Measurements from ENCODE around the gene HIVEP3.

HIVEP3 gene

DNA sequence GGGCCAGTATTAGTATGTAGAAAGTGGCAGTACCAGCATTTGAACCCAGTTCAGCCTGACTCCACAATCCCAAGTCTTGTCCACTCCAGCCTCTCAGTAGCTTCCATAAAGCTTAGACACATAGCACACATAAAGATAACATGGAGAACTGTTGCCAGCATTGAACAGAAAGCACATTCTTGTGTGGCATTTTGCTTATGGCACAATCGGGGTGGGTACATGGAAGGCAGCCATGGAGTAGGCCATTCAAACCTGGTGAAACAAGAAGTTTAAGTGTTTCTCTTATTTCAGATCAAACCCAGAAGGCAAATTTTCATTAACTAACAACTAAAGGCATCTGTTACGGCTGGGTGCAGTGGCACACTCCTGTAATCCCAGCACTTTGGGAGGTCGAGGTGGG, 102.7 kb downstream of the HIVEP3 start:
- in situ Hi-C loops (cut with HindIII; ENCODE audit: low sequenced_read_pairs), result no loop called here

DNA sequence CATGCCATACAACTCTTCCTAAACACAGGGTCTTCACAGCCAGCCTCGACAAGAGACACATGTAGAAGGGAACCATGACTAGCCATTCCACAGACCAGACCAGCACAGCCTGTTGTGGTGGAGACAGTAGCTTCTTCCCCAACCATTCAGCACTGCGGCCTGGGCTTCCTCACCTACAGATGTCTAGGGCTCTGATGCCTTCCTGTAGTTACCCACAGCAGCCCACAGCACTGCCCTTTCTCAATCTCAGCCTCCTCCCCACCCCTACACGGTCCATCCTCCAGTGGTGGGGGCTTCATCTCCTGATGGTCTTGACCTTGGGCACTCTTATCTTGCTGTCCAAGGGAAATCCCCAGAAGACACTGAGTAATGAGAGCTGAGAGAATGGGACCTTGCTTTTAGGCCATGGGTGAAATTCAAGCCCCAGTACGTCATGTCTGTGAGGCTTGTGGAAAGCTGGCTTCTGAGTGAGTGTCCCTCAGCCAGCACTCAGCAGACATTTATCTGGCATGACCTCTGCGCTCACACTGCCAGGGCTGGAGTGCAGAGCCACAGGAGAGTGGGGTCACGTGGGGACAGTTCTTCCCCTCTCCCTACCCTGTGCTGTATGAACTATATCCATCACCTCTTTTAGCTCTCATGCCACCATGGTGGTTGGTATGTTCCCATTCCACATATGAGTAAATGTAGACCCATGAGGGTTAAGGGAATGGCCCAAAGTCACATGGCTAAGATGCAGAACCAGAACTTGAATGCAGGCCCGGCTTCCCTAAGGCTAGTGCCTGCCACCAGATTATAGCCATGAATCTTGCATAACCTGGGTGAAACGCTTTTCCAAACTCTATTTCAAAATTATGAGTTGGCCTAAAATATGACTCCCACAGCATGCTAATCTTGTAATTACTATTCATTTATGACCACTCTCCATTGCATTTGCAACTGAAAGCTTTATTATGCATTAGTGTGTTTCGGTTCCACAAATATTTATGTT, 104.7 kb downstream of the HIVEP3 start:
- in situ Hi-C loops (cut with HindIII; ENCODE audit: low sequenced_read_pairs), result no loop called here

DNA sequence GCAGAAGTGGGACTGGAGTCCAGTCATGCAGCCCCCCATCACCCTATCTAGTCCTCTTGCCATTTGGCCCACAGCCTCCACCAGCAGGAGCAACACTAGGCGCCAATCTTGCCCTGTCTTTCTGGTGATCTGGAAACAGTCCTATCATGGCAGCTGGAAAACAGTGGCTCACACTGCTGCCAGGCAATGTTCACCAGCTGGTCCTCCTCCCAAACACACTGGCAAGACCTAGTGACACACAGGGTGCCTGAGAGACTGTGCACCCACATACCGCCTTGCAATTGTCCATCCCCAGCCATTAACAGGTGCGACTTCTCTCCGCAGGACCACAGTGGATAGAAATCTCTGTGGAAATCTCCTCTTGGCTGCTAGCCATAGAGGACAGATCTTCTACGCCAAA, 105.5 kb downstream of the HIVEP3 start:
- in situ Hi-C loops (cut with HindIII; ENCODE audit: low sequenced_read_pairs), result no loop called here

DNA sequence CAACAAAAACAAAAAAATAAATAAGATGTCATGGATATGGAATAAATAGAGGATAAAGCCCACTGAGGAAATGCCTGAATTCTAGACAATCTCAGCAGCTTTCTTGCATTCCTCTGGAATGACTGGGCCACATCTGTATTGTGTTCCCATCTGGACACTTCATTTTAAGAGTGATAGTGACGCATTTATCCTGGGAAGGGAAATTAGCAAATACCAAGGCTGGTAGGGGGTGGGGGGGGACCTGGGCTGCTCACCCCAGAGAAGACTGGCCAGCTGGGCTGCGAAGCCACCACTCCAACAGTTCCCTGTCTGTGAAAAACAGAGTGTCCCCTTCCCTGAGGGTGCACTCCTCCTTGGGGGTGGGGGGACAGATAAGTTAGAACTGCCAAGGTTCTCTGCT, 106.3 kb downstream of the HIVEP3 start:
- in situ Hi-C loops (cut with HindIII; ENCODE audit: low sequenced_read_pairs), result no loop called here

DNA sequence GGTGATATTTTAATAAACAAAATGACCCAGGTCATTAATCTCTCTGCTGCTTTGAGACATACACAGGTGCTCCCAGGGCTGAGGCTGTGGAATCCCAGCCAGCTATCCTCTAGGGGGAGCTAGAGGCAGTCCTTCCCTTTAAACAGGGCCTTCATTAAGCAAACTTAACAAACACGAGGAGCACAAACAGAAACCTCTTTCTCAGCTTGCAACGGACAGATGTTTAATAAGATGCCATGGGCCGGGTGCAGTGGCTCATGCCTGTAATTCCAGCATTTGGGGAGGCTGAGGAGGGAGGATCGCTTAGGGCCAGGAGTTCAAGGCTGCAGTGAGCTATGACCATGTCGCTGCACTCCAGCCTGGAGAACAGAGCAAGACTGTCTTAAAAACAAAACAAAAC, 106.7 kb downstream of the HIVEP3 start:
- in situ Hi-C loops (cut with HindIII; ENCODE audit: low sequenced_read_pairs), result no loop called here

DNA sequence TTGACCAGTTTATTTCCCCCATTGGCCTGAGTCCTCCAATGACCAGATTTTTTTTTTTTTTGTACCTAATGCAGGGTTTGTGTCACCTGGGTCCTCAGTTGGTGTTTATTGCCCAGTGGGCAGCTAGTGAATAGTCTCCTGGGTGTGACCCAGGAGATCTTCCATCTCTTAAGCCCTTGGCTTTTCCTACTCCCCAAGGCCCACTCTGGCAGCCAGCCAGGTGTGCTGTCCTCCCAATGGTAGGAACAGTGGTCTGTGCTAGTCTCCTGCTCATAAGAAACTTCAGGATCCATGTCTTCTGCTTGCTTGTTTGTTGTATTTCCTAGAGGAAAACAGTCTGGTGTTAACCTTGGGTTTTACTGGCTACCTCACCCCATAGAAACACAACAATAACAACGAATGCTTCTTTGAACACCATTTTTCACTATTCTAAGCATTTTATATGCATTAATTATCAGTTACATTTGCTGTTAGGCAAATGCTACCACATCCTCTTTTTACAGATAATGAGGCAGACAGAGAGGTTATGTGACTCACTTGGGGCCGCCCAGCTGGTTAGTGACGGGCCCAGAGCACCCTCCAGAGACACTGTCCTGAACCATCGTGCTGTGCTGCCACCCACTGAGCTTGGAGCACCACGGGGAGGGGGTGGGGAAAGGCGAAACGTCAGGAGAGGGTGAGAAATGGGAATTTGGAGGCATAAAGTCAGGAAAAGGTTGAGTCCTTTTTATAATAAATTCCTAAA, 107.5 kb downstream of the HIVEP3 start:
- in situ Hi-C loops (cut with HindIII; ENCODE audit: low sequenced_read_pairs), result no loop called here

DNA sequence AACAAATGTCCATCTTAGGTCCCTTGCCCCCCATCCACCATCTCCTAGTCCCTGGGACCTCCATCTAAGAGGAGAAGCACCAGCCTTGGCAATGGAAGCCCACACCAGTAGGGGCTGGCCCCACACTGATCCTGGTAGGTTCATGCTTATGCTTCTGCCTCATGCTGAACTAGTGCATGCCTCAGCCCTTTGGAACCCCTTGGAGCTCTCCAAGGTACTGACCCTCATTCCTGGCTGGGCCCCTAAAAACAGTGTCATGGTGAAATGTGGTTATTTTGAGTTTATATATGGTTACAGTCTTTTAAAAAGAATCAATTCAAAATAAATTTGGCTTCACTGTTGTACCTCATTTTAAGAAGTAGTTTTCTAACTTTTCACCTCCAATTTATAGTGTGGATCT, 108.3 kb downstream of the HIVEP3 start:
- in situ Hi-C loops (cut with HindIII; ENCODE audit: low sequenced_read_pairs), result no loop called here

DNA sequence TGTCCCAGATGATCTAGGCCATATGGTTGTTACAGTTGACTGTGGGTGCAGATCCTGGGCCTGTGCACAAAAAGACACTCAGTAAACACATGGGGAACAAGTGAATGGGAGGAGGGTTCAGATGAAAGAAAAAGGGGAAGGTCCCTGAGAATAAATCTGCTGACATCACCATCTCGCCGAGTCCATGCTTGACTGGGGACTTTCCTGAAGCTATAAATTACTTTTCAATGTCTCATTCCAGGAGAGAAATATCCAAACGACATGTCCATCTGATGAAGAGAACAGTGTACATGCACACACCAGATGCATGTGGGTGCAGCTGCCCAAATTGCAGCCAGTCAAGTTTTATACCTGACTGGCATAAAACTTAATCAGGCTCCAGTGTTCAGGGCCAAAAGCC, 109.0 kb downstream of the HIVEP3 start:
- in situ Hi-C loops (cut with HindIII; ENCODE audit: low sequenced_read_pairs), result no loop called here

DNA sequence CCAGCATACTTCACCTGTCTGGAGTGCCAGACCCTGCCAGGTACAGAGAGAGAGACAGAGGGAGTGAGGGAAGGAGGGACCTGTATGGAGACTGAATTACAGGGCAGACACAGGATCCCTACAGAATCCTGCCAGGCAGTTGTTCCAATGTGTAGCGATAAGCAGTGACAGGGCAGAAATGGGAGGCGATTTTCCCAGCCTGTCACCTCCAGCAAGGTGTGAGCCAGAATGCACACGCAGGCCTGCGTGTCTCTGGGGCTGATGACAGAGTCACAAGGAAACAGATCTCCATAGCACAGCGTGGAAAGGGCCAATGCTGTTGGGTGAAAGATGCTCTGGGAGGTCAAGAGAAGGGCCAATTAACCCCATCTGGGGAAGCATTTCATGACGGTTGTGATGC, 111.3 kb downstream of the HIVEP3 start:
- in situ Hi-C loops (cut with HindIII; ENCODE audit: low sequenced_read_pairs), result no loop called here

DNA sequence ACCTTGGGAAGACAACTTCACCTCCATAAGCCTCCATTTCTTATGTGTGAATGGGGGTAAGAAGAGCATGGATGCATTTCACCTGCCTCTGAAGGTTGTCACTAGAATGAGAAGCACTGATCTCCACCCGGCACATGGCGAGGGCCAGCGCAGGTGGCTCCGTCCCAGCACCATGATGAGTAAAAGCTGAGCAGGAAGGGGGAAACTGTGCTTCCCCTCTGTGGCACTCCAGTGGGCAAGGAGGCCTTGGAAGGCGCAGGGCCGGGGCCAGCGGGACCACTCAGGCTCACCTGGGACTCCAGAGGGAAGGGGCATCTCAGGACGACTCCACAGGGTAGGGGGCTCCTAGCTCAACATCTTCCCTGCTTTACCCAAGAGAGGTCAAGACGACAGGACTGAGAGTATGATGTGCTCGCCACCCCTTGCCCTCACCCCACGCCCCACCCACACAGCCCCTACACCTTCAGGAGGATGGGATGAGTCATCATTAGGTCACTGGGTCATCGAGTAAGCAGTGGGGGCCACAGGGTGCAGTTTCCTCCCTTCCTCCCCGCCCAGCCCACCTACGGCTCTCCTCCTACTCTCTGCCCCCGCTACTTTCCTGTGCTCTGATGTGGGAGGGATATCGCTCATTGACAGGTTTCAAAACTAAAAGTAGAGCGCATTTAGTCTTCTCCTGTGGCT, 112.1 kb downstream of the HIVEP3 start:
- in situ Hi-C loops (cut with HindIII; ENCODE audit: low sequenced_read_pairs), result no loop called here

DNA sequence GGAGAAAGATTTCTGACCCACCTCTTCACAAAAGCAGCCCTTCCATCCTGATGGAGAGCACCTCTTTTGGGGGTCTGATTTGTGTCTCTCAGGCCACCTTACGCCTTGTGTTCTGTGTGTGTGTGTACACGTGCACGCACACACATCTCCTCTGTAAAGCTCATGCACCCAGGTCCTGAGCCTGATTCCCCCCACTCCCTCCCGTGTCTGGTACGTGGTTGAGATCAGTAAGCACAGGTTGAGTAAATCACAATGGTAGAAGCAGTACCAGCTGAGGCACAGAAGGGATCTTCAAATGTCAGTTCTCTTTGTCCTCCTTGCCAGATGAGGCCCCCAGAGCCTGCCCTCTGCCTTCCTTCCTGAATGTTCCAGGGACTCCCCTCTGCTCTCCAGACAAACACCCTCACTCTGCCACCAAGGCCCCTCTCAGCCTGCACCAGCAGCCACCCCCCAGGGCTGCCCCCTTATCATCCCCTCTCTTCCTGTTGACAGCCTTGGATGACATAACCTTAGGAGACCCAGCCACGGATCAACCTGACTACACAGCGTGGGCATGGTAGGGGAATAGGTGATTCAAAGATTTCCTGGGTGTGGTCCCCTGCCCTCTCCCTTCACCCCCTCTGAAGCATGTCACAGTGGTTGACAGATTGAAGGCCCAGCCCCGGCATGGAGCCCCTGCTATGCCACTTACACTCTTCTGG, 112.8 kb downstream of the HIVEP3 start:
- in situ Hi-C loops (cut with HindIII; ENCODE audit: low sequenced_read_pairs), result no loop called here

DNA sequence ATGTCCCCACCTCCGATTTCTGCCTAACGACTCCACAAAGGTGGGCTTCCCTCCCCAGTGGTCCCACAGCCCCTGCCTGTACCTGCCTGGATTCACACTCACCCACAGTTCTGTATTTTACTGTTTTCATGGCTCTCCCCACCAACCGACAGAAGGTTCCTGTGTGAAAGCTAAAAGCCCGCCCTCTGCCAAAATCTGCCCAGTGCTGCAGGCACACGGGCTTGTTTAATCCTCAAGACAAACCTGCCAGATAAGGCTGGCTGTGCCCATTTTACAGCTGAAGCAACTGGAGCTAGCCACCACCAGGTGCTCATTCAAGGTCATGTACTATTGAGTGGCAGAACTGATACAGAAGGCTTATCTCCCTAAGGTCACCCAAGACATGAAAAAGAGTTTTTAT, 114.5 kb downstream of the HIVEP3 start:
- in situ Hi-C loops (cut with HindIII; ENCODE audit: low sequenced_read_pairs), result no loop called here

DNA sequence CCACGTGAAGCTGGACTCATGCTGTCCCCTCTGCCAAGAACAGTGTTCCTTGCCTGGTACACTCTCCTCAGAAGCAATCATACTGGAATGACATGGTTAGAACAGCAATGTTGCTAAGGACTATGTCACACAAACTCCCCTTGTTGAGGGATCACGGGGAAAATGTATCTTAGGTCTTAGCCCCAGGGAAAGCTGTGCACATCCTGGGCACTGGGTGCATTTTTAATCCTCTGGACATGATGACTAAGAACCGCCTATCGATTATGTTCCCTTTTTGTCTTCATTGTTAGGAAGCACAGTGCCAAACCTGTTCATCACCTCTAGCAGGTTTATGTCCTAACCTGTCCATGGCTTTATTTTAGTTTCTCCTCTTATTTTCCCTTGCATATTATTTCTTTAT, 115.1 kb downstream of the HIVEP3 start:
- in situ Hi-C loops (cut with HindIII; ENCODE audit: low sequenced_read_pairs), result no loop called here

DNA sequence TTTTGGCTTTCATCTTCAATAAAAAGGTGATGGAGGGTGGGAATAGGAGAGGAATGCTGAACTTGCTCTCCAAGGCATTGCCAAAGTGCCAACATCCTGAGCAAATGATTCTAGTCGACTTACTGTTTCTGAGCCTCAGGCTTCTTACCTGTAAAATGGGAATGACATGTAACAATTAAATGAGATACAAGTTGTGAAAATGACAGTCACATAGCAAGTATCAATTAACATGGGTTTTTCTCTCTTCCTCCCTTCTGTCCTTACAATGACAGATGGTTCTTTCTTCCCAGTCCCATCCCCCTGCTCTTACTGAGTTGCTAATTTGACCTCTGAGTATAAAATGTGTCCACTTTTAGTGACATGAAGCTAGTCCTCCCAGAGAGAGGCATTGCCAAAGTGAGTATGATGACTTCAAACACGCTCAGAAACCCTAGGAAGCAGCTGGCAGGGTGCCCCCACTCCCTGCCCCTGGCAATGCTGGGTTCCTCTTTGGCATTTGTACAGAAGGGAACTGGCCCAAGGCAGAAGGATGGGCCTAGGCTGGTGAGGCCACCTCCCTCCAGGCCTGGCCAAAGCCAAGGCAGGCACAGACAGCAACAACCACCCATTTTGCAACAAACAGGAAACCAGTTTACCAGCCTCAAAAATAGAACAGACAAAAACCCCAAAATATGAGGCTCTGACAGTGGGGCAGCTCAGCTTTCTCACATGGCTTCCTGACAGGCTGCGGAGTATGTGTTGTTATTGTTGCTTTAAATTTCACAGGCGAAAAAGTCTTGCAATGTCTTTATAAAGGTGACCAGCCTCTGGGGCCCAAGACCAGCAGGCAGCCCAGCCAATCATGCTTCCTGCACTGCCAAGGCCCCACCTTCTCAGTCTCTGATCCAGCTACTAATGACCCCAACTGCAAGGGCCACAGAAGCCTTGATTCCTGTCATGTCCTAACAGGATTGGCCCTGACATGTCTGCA, 115.9 kb downstream of the HIVEP3 start:
- in situ Hi-C loops (cut with HindIII; ENCODE audit: low sequenced_read_pairs), result no loop called here

DNA sequence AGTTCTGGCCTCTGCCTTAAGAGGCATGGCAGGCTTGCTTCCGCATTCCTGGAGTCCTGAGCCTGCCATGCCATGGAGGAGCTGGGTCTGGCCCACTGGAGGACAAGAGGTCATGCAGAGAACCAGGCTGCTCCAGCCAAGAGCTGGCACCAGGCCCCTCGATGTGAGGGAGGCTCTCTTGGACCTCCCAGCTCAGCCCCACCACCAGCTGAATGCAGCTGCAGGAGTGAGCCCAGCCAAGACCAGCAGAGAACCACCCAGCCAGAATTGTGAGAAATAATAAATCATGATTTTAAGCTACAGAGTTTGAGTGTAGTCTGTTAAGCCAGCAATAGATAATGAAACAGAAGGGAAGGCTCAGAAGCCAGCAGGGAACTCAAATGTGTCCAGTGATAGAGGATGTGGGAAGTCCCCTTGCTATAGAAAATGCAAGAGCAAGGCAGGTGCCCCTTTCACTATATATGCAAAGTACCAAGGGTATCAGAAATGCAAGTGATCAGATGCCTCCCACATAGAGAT, 118.4 kb downstream of the HIVEP3 start:
- in situ Hi-C loops (cut with HindIII; ENCODE audit: low sequenced_read_pairs), result no loop called here

DNA sequence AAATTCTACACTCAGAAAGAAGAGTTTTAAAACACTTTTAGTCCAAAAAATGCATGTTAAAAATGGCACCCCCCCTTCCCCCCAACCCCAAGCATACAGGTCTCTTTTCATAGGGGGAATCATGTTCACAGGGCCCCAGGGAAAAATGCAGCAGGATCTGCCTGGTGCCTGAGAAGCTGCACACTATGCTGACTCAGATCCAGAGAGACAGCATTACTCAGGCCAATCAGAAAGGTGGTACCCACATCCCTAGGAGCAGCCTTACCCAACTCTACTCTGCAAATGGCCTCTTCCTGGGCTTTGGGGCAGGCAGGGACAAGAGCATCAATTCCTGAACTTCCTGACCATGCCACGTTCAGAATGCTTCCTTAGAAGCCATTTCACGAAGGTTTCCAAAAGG, 119.0 kb downstream of the HIVEP3 start:
- in situ Hi-C loops (cut with HindIII; ENCODE audit: low sequenced_read_pairs), result no loop called here

DNA sequence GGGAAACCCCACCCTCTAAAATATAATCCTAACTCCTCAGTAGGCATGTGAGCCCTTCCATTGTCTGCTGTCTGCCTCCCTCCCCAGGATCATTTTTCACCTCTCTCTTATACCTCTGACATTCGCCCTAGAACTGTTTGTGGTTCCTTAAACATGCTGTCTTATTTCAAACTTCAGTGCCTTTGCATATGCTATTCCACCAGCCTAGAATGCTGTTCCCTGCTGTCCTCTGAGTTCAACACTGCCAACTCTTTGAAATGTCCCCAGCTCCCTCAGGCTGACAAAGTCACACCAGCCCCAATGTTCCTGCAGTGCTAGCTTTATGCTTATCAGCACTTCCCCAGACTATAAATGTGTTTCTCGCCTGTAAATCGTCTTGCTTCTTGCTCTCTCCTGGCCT, 119.5 kb downstream of the HIVEP3 start:
- in situ Hi-C loops (cut with HindIII; ENCODE audit: low sequenced_read_pairs), result no loop called here

DNA sequence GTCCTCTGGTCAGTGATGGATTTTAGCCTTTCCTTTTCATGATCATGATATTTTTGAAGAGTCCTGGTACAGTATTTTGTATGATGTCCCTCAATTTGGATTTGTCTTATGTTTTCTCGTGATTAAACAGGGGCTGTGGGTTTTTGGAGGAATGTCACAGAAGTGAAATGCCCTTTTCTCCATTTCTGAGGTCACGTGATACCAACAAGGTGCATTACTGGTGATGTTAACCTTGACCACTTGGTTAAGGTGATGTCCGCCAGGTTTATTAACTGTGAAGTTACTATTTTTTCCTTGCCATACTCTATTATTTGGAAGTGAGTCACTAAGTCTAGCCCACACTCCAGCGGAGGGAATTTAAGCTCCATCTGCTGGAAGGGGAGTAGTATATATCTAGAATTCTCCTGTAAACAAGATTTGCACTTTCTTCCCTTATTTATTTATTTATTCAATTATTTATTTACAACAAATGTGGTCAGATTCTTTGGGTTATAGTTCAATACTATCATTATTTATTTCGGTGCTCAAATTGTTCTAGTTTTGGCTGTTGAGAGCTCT, 123.4 kb downstream of the HIVEP3 start:
- in situ Hi-C loops (cut with HindIII; ENCODE audit: low sequenced_read_pairs), result no loop called here

DNA sequence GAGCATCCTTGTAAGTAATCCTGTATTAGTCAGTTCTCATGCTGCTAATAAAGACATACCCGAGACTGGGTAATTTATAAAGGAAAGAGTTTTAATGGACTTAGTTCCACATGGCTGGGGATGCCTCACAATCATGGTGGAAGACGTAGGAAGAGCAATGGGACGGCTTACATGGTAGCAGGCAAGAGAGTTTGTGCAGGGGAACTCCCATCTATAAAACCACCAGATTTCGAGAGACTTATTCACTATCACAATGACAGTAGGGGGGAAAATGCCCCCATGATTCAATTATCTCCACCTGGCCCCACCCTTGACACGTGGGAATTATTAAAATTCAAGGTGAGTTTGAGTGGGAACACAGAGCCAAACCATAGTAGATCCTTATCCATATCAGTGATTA, 124.7 kb downstream of the HIVEP3 start:
- in situ Hi-C loops (cut with HindIII; ENCODE audit: low sequenced_read_pairs), result no loop called here
